WTC11 (cell line): ENCODE measurements around the gene PHACTR3. TPM values are rescaled to one million over a fixed set of nuclear protein-coding genes. Genes with fewer than 3 reads are reported as not detected.

Experiments
- ATAC-seq: fragments of 200-7000 bp; cut with Tn5 transposase; 2 replicates; pipeline ENCODE4 v1.10.0; 2021; ENCODE audit warnings: mild to moderate bottlenecking, moderate library complexity
- CTCF ChIA-PET: fragments of 300-600 bp; sonication (Branson Sonifier 250); formaldehyde crosslinking; loops from one replicate; lab custom pipeline; 2021; ENCODE audit warnings: antibody characterized with exemption; lab: Charles Lee
- POLR2A ChIA-PET: fragments of 350-600 bp; sonication (Branson Sonifier 250); formaldehyde crosslinking; loops from one replicate; lab custom pipeline; 2021; ENCODE audit warnings: antibody characterized with exemption; lab: Charles Lee
- DNase-seq: peaks from one replicate; pipeline ENCODE4 v3.0.0; 2021; ENCODE audit warnings: low spot score
- H3K27ac Mint-ChIP-seq: 2 replicates; pipeline ENCODE4 v1.8.0; 2021; ENCODE audit warnings: mixed read lengths
- H3K27me3 Mint-ChIP-seq: 2 replicates; pipeline ENCODE4 v1.8.0; 2021; ENCODE audit warnings: low read depth, mild to moderate bottlenecking, moderate library complexity, mixed read lengths
- H3K36me3 Mint-ChIP-seq: 2 replicates; pipeline ENCODE4 v1.8.0; 2021; ENCODE audit warnings: mixed read lengths
- H3K4me1 Mint-ChIP-seq: 2 replicates; pipeline ENCODE4 v1.8.0; 2022; ENCODE audit warnings: mixed read lengths
- H3K4me3 Mint-ChIP-seq: 2 replicates; pipeline ENCODE4 v1.8.0; 2021; ENCODE audit warnings: mild to moderate bottlenecking, moderate library complexity, mixed read lengths
- H3K9me3 Mint-ChIP-seq: 2 replicates; pipeline ENCODE4 v1.8.0; 2021; ENCODE audit warnings: mixed read lengths
- FOXP1 ChIP-seq: sonication (generic); formaldehyde crosslinking; IDR thresholded peaks from 2 replicates; pipeline ENCODE4 v1.8.0; 2022; ENCODE audit warnings: missing genetic modification reagents, mild to moderate bottlenecking, moderate library complexity, borderline replicate concordance
- IRF2 ChIP-seq: sonication (generic); formaldehyde crosslinking; IDR thresholded peaks from 2 replicates; pipeline ENCODE4 v1.8.0; 2022; ENCODE audit warnings: low read depth, missing genetic modification reagents, borderline replicate concordance
- MXD4 ChIP-seq: fragments of 250-450 bp; sonication (Bioruptor Pico); IDR thresholded peaks from 2 replicates; pipeline ENCODE4 v1.8.0; 2021; ENCODE audit warnings: mild to moderate bottlenecking, moderate library complexity, borderline replicate concordance
- NR1H2 ChIP-seq: sonication (generic); formaldehyde crosslinking; IDR thresholded peaks from 2 replicates; pipeline ENCODE4 v1.9.0; 2021; ENCODE audit warnings: mild to moderate bottlenecking, moderate library complexity, missing genetic modification reagents
- OVOL2 ChIP-seq: fragments of 250-450 bp; sonication (Bioruptor Pico); IDR thresholded peaks from 2 replicates; pipeline ENCODE4 v1.9.0; 2021; ENCODE audit warnings: mild to moderate bottlenecking, borderline replicate concordance
- SOX15 ChIP-seq: fragments of 250-450 bp; sonication (Bioruptor Pico); IDR thresholded peaks from 2 replicates; pipeline ENCODE4 v1.9.0; 2021; ENCODE audit warnings: mild to moderate bottlenecking
- ZNF121 ChIP-seq: sonication (generic); formaldehyde crosslinking; IDR thresholded peaks from 2 replicates; pipeline ENCODE4 v1.8.0; 2023; ENCODE audit warnings: missing genetic modification reagents
- ZNF263 ChIP-seq: sonication (generic); formaldehyde crosslinking; IDR thresholded peaks from 2 replicates; pipeline ENCODE4 v1.8.1; 2022; ENCODE audit warnings: low read depth, mild to moderate bottlenecking, moderate library complexity, missing genetic modification reagents
- ZNF396 ChIP-seq: fragments of 250-450 bp; sonication (Bioruptor Pico); IDR thresholded peaks from 2 replicates; pipeline ENCODE4 v1.8.0; 2021; ENCODE audit warnings: mild to moderate bottlenecking, moderate library complexity, borderline replicate concordance
- total RNA-seq: library from RNA; stranded (reverse); gene quantifications from 3 replicates; pipeline ENCODE4 v1.2.3, GENCODE V29; 2021
- TF ChIP-seq, protein P1 (sequence below): fragments of 250-450 bp; sonication (Bioruptor Pico); IDR thresholded peaks from 2 replicates; pipeline ENCODE4 v1.9.0; 2021; ENCODE audit warnings: mild to moderate bottlenecking, borderline replicate concordance
- TF ChIP-seq, protein P2 (sequence below): sonication (generic); formaldehyde crosslinking; IDR thresholded peaks from 2 replicates; pipeline ENCODE4 v1.8.0; 2023; ENCODE audit warnings: missing genetic modification reagents, mild to moderate bottlenecking, borderline replicate concordance
- TF ChIP-seq, protein P3 (sequence below): sonication (generic); formaldehyde crosslinking; IDR thresholded peaks from 2 replicates; pipeline ENCODE4 v1.8.1; 2022; ENCODE audit warnings: mild to moderate bottlenecking, moderate library complexity, missing genetic modification reagents
- TF ChIP-seq, protein P4 (sequence below): fragments of 250-450 bp; sonication (Bioruptor Pico); conservative IDR thresholded peaks from 2 replicates; pipeline ENCODE4 v1.9.0; 2021; ENCODE audit warnings: mild to moderate bottlenecking
- TF ChIP-seq, protein P5 (sequence below): sonication (generic); formaldehyde crosslinking; IDR thresholded peaks from 2 replicates; pipeline ENCODE4 v1.8.0; 2022; ENCODE audit warnings: missing genetic modification reagents

The PHACTR3 gene
- total RNA-seq, 1 experiment from 2014 or later = 0.28 TPM

DNA sequence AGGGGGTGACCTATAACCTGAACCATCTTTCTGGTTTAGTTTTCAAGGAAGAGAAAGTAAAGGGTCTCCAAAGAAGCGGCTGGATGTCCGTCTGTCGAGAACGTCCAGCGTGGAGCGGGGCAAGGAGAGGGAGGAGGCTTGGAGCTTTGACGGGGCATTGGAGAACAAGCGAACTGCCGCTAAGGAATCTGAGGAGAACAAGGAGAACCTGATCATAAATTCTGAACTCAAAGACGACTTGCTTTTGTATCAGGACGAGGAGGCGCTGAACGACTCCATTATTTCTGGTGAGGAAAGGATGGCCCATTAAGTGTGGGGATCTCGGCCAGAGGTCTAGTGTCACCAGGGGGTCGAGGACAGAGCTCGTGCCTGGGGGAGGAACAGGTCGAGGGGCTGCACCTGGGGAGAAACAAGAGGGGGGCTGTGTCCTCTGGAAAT lies 169.9 kb downstream of the PHACTR3 start (continued):
- TF ChIP-seq, protein P1, sequence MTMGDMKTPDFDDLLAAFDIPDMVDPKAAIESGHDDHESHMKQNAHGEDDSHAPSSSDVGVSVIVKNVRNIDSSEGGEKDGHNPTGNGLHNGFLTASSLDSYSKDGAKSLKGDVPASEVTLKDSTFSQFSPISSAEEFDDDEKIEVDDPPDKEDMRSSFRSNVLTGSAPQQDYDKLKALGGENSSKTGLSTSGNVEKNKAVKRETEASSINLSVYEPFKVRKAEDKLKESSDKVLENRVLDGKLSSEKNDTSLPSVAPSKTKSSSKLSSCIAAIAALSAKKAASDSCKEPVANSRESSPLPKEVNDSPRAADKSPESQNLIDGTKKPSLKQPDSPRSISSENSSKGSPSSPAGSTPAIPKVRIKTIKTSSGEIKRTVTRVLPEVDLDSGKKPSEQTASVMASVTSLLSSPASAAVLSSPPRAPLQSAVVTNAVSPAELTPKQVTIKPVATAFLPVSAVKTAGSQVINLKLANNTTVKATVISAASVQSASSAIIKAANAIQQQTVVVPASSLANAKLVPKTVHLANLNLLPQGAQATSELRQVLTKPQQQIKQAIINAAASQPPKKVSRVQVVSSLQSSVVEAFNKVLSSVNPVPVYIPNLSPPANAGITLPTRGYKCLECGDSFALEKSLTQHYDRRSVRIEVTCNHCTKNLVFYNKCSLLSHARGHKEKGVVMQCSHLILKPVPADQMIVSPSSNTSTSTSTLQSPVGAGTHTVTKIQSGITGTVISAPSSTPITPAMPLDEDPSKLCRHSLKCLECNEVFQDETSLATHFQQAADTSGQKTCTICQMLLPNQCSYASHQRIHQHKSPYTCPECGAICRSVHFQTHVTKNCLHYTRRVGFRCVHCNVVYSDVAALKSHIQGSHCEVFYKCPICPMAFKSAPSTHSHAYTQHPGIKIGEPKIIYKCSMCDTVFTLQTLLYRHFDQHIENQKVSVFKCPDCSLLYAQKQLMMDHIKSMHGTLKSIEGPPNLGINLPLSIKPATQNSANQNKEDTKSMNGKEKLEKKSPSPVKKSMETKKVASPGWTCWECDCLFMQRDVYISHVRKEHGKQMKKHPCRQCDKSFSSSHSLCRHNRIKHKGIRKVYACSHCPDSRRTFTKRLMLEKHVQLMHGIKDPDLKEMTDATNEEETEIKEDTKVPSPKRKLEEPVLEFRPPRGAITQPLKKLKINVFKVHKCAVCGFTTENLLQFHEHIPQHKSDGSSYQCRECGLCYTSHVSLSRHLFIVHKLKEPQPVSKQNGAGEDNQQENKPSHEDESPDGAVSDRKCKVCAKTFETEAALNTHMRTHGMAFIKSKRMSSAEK (CRISPR knock-in tag) = no peak
- TF ChIP-seq ZNF121 (CRISPR knock-in tag) = no peak
- TF ChIP-seq NR1H2 = no peak
- TF ChIP-seq FOXP1 = no peak
- no peak for TF ChIP-seq OVOL2
- TF ChIP-seq, protein P2, sequence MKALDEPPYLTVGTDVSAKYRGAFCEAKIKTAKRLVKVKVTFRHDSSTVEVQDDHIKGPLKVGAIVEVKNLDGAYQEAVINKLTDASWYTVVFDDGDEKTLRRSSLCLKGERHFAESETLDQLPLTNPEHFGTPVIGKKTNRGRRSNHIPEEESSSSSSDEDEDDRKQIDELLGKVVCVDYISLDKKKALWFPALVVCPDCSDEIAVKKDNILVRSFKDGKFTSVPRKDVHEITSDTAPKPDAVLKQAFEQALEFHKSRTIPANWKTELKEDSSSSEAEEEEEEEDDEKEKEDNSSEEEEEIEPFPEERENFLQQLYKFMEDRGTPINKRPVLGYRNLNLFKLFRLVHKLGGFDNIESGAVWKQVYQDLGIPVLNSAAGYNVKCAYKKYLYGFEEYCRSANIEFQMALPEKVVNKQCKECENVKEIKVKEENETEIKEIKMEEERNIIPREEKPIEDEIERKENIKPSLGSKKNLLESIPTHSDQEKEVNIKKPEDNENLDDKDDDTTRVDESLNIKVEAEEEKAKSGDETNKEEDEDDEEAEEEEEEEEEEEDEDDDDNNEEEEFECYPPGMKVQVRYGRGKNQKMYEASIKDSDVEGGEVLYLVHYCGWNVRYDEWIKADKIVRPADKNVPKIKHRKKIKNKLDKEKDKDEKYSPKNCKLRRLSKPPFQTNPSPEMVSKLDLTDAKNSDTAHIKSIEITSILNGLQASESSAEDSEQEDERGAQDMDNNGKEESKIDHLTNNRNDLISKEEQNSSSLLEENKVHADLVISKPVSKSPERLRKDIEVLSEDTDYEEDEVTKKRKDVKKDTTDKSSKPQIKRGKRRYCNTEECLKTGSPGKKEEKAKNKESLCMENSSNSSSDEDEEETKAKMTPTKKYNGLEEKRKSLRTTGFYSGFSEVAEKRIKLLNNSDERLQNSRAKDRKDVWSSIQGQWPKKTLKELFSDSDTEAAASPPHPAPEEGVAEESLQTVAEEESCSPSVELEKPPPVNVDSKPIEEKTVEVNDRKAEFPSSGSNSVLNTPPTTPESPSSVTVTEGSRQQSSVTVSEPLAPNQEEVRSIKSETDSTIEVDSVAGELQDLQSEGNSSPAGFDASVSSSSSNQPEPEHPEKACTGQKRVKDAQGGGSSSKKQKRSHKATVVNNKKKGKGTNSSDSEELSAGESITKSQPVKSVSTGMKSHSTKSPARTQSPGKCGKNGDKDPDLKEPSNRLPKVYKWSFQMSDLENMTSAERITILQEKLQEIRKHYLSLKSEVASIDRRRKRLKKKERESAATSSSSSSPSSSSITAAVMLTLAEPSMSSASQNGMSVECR (CRISPR knock-in tag) = no peak
- TF ChIP-seq, protein P3, sequence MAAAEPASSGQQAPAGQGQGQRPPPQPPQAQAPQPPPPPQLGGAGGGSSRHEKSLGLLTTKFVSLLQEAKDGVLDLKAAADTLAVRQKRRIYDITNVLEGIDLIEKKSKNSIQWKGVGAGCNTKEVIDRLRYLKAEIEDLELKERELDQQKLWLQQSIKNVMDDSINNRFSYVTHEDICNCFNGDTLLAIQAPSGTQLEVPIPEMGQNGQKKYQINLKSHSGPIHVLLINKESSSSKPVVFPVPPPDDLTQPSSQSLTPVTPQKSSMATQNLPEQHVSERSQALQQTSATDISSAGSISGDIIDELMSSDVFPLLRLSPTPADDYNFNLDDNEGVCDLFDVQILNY (CRISPR knock-in tag) = no peak

DNA sequence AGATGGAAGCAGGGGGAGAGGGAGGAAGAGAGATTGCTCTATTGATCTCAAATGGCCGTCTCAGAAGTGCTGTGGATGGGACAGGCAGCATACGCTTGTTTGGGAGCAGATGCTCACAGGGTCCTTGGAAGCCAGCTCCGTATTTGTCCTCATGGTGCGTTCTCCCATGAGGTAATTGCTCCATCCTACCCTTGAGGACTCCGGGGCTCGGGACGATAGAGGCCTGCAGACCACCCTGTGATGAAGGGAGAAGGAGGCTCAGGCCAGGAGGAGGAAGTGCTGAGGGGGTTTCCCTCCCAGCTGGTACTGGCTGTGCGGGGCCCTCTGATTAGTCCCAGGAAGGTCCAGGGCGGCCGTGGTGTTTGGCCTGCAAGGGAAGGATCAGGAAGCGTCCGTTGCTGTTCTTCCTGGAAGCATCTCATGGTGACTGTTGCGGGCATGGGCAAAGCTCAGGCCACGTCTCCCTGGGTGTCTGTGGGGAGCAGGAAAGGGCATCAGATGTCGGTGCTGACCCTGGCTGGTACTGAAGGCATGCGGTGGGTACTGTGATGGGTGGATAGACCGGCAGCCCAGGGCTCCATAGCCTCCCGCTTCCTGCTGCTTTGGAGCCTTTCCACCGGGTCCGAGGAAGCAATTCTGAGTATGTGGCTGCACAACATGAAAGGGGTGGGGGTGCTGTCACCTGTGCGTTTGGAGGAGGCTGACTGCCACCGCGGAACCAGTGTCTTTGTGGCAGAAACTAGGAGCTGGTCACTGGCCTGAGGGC lies 170.8 kb downstream of the PHACTR3 start:
- Mint-ChIP-seq H3K27ac (no peak overlapping the region), H3K4me1 (0 out of 2 replicates have a peak, but pooled peaks cover 2% of the 10 kb centered on the region), H3K9me3 (no peaks in the 10 kb centered on the region), H3K4me3 (no peak overlapping the region), H3K27me3 (peaks cover 24% of the 10 kb centered on the region), H3K36me3 (no peaks in the 10 kb centered on the region)
- ChIA-PET POLR2A (no interaction called here), CTCF (interaction anchor here (1.0 kb wide), 1 partner anchor 75 kb away, joined by 4 read pairs; no protein-coding TSS in a partner anchor)
- no peak for DNase-seq
- no peak for TF ChIP-seq IRF2 (CRISPR knock-in tag)
- ATAC-seq = no peak

DNA sequence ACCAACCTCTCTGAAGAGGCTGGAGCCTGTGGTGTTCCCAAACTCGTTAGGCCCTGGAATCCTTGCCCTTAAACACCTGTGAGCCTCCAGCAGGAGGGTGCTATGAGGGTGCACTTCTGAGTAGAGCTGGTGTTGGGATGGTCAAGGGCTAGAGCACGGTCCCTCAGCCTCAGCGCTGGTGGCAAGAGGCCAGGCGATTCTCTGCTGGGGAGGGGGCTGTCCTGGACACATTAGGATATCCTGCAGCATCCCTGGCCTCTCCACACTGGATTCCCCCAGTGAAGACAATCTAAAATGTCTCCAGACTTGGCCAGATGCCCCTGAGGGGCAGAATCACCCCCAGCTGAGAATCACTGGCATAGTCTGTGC lies 171.3 kb downstream of the PHACTR3 start:
- ATAC-seq = no peak
- no peak overlapping the region for H3K27ac Mint-ChIP-seq
- ChIA-PET CTCF (interaction anchor here (1.0 kb wide), 1 partner anchor 74 kb away, joined by 4 read pairs; no protein-coding TSS in a partner anchor), POLR2A (no interaction called here)
- H3K4me1 Mint-ChIP-seq = 0 out of 2 replicates have a peak, but pooled peaks cover 2% of the 10 kb centered on the region
- DNase-seq = no peak
- no peaks in the 10 kb centered on the region for H3K36me3 Mint-ChIP-seq
- H3K9me3 Mint-ChIP-seq = no peaks in the 10 kb centered on the region
- H3K4me3 Mint-ChIP-seq = no peak overlapping the region
- H3K27me3 Mint-ChIP-seq = peaks cover 24% of the 10 kb centered on the region
- no peak for TF ChIP-seq SOX15 (CRISPR knock-in tag)
- TF ChIP-seq ZNF263 (CRISPR knock-in tag) = no peak
- no peak for TF ChIP-seq ZNF396
- TF ChIP-seq MXD4 = no peak
- TF ChIP-seq FOXP1 = no peak
- TF ChIP-seq, protein P4, sequence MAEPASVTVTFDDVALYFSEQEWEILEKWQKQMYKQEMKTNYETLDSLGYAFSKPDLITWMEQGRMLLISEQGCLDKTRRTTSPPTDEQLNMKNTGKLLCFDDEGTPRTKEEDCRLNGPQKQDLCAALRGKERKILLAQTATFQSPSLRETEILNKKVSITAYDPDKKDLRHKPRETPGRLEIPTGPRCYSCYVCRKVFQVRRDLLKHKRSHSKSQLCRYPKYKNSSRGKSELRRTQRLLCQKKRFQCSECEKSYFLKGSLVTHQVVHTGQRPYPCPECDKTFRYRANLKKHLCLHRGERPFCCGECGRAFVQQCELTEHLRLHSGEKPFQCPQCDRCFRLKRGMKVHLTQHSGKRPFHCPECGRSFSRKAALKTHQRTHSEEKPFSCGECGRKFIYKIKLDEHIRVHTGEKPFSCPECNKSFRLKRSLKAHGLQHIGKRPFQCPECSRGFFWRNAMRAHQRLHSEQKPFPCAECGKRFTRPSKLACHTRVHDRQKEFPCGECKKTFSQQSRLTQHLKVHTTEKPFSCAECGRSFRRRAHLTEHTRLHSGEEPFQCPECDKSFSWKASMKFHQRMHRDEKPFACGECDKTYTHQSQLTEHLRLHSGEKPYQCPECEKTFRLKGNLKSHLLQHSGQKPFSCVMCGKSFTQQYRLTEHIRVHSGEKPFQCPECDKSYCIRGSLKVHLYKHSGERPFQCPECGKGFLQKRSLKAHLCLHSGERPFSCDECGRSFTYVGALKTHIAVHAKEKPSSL (CRISPR knock-in tag) = no peak
- TF ChIP-seq, protein P5, sequence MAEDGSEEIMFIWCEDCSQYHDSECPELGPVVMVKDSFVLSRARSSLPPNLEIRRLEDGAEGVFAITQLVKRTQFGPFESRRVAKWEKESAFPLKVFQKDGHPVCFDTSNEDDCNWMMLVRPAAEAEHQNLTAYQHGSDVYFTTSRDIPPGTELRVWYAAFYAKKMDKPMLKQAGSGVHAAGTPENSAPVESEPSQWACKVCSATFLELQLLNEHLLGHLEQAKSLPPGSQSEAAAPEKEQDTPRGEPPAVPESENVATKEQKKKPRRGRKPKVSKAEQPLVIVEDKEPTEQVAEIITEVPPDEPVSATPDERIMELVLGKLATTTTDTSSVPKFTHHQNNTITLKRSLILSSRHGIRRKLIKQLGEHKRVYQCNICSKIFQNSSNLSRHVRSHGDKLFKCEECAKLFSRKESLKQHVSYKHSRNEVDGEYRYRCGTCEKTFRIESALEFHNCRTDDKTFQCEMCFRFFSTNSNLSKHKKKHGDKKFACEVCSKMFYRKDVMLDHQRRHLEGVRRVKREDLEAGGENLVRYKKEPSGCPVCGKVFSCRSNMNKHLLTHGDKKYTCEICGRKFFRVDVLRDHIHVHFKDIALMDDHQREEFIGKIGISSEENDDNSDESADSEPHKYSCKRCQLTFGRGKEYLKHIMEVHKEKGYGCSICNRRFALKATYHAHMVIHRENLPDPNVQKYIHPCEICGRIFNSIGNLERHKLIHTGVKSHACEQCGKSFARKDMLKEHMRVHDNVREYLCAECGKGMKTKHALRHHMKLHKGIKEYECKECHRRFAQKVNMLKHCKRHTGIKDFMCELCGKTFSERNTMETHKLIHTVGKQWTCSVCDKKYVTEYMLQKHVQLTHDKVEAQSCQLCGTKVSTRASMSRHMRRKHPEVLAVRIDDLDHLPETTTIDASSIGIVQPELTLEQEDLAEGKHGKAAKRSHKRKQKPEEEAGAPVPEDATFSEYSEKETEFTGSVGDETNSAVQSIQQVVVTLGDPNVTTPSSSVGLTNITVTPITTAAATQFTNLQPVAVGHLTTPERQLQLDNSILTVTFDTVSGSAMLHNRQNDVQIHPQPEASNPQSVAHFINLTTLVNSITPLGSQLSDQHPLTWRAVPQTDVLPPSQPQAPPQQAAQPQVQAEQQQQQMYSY (CRISPR knock-in tag) = no peak
